NCI-H187 treated with DMSO at 0.1 percent for 48 hours (cell line): ENCODE measurements around the gene OR4D1.

Experiments used
- DNase-seq: peaks from one replicate; lab custom pipeline; 2025; lab: John Stamatoyannopoulos, UW

Gene OR4D1

GRCh38 chr17:58195518-58196123 is 47.4 kb downstream of the OR4D1 start:
- no peak for DNase-seq

GRCh38 chr17:58196610-58197009 is 48.4 kb downstream of the OR4D1 start:
- DNase-seq = no peak

DNA sequence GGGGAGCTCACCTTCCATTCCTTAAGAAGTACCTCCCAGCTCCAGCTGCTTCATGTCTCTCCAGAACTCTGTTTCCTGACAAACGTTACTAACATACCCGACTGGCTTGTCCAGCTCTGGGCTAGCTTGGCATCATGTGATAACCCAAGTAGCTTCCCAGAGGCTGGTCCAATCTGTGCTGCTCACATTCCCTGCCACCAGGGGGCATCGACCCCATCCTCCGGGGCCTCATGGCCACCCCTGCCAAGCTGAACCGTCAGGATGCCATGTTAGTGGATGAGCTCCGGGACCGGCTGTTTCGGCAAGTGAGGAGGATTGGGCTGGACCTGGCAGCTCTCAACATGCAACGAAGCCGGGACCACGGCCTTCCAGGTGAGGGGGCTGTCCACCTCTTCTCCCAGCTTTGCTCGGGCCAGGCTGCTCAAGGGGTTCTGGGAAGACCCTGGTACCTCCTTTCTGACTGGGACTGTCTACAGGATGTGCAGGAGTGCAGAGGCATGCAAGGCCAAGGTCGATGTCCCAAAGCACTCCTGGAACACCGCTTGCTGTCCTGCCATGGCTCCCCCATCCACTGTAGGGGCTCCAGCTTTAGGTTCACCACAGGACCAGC is 51.9 kb downstream of the OR4D1 start:
- no peak for DNase-seq

DNA sequence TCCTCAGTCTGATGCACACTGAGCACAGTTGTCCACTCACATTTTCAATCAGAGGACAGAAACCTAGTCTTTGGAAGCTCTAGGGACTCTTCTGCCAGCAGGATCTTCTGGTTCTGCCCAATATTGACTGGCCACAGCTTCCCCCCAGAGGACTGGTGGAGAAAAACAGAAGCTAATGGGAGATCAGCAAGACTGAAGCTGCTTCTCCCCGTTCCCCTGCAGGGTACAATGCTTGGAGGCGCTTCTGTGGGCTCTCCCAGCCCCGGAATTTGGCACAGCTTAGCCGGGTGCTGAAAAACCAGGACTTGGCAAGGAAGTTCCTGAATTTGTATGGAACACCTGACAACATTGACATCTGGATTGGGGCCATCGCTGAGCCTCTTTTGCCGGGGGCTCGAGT is 54.7 kb downstream of the OR4D1 start:
- no peak for DNase-seq

- DNase-seq = no peak
These were observed 56.6 kb downstream of the OR4D1 start for GRCh38 chr17:58204796-58205195.

- no peak for DNase-seq
These were observed 57.8 kb downstream of the OR4D1 start for GRCh38 chr17:58205936-58206335.

DNA sequence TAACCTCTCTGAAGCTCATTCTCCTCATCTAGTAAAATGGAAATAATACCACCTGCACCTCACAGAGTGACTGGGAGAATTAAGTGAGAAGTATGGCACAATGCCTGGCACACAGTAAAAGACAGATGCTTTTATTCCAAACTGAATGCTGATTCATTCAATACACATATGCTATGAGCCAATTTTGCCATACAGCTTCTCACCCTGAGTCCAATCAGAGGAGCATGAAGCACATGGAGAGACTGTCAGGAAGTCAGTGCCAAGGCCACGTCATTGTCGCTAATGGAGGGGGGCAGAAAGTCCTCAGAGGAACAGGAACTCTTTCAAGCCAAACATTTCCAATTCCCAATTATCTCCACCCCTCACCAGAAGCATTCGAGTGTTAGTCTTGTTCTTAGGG is 59.3 kb downstream of the OR4D1 start:
- no peak for DNase-seq

DNA sequence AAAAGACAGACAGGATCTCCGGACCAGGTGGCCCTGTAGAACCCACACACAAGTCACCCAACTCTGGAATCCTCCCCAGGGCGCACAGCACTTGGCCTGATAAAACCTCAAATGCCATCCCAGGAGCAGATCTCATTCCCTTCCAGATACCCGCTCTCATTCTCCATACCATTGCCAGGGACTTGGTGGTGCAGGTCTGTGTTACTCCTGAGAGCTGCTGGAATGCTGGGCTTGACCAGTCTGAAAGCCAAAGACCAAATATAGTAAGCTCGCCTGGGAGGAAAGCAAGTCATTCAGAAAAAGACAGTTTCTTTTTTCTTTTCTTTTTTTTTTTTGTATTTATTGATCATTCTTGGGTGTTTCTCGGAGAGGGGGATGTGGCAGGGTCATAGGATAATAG is 60.2 kb downstream of the OR4D1 start:
- DNase-seq = no peak
